ENCODE results near the gene SPEF1.

GRCh38 chr20:3814928-3815495 lies 33.8 kb upstream of the SPEF1 start:
- TF ChIP-seq POLR2A (IDR thresholded peaks at IDR 0.05) (no peak), CTCF (IDR thresholded peaks at IDR 0.05) (no peak)
